Inflammatory macrophage (primary cell): ENCODE measurements around the gene GALNT13.

Experiments
- DNase-seq, 2 donors: peaks; one replicate each; pipeline ENCODE4 v3.0.0-alpha.2; 2020 to 2022

The GALNT13 gene

GRCh38 chr2:154132827-154133226 lies 261.1 kb downstream of the GALNT13 start:
- no peak for DNase-seq

GRCh38 chr2:154133823-154134222 lies 262.1 kb downstream of the GALNT13 start:
- DNase-seq: no peak

- DNase-seq: no peak
These were observed 268.7 kb downstream of the GALNT13 start for GRCh38 chr2:154140249-154141025.

- DNase-seq: no peak
These were observed 270.8 kb downstream of the GALNT13 start for GRCh38 chr2:154142480-154142879.

- DNase-seq: no peak
These were observed 271.4 kb downstream of the GALNT13 start for GRCh38 chr2:154143105-154143504.

- no peak for DNase-seq
These were observed 286.4 kb downstream of the GALNT13 start for GRCh38 chr2:154158101-154158500.

GRCh38 chr2:154161286-154161685 lies 289.6 kb downstream of the GALNT13 start:
- DNase-seq: no peak

GRCh38 chr2:154170400-154170799 lies 298.7 kb downstream of the GALNT13 start:
- DNase-seq: no peak

GRCh38 chr2:154173164-154173563 lies 301.4 kb downstream of the GALNT13 start:
- no peak for DNase-seq

GRCh38 chr2:154173919-154174318 lies 302.2 kb downstream of the GALNT13 start:
- DNase-seq: no peak

- no peak for DNase-seq
These were observed 310.3 kb downstream of the GALNT13 start for GRCh38 chr2:154182008-154182407.

GRCh38 chr2:154187948-154188347 lies 316.2 kb downstream of the GALNT13 start:
- no peak for DNase-seq

- no peak for DNase-seq
These were observed 318.2 kb downstream of the GALNT13 start for GRCh38 chr2:154189953-154190352.

GRCh38 chr2:154193246-154193645 lies 321.5 kb downstream of the GALNT13 start:
- no peak for DNase-seq

- no peak for DNase-seq
These were observed 323.4 kb downstream of the GALNT13 start for GRCh38 chr2:154194909-154195643.

GRCh38 chr2:154195644-154196195 lies 324.0 kb downstream of the GALNT13 start:
- no peak for DNase-seq

GRCh38 chr2:154198866-154199265 lies 327.1 kb downstream of the GALNT13 start:
- DNase-seq: no peak

- no peak for DNase-seq
These were observed 331.5 kb downstream of the GALNT13 start for GRCh38 chr2:154203206-154203605.

GRCh38 chr2:154203902-154204301 lies 332.2 kb downstream of the GALNT13 start:
- DNase-seq: no peak

GRCh38 chr2:154207288-154208047 lies 335.7 kb downstream of the GALNT13 start:
- no peak for DNase-seq

GRCh38 chr2:154223726-154224125 lies 352.0 kb downstream of the GALNT13 start:
- no peak for DNase-seq

GRCh38 chr2:154226931-154227330 lies 355.2 kb downstream of the GALNT13 start:
- DNase-seq: no peak
